Hematopoietic multipotent progenitor cell treated with erythropoietin and hydrocortisone succinate and interleukin-3 and kit ligand, for 8 days (in vitro differentiated cells): Measurements from ENCODE around the gene SMAD6.

Experiments used
- DNase-seq: peaks from one replicate; pipeline ENCODE4 v3.0.0-alpha.2; 2015

The SMAD6 gene

GRCh38 chr15:66721954-66722353 lies 19.9 kb downstream of the SMAD6 start:
- no peak for DNase-seq

GRCh38 chr15:66722757-66723540 lies 20.9 kb downstream of the SMAD6 start:
- DNase-seq, result peak; percentile 30

DNA sequence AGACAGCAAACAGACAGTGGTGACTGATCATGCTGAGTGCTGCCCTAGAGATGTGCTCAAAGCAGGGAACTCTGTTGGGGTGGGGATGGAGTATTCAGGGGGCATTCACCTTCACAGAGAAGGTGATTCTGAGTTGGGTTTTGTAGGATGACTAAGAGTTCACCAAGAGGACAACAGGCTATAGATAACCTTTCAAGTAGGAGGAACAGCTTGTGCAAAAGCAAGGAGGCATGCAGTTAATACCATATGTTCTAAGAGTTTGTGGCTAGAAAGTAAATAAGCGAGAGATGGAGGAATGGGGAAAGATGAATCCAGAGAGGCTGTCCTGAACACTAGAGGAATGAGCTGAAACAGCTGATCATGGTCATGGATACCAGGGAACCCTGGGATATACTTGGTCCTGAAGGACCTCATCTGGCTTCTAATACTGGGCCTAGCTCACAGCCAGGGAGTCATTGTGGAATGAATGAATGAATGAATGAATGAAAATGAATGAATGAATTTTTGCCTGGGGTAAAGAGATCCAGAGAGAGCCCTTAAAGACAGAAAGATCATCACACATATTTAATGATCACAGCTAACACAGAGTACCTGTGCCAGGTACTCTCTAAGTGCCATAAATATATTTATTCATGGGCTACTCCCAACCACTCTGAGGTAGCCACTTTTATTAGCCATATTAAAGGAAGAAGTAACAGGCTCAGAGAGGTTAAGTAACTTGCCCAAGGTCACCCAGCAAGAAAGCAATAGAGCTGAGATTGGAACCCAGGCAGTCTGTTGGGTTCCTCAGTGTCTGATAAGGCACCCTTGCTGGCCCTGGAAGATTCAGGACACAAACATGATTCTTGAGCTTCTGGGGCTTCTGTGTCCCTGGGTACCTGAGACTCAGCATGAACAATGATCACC lies 22.0 kb downstream of the SMAD6 start:
- DNase-seq, result no peak

DNA sequence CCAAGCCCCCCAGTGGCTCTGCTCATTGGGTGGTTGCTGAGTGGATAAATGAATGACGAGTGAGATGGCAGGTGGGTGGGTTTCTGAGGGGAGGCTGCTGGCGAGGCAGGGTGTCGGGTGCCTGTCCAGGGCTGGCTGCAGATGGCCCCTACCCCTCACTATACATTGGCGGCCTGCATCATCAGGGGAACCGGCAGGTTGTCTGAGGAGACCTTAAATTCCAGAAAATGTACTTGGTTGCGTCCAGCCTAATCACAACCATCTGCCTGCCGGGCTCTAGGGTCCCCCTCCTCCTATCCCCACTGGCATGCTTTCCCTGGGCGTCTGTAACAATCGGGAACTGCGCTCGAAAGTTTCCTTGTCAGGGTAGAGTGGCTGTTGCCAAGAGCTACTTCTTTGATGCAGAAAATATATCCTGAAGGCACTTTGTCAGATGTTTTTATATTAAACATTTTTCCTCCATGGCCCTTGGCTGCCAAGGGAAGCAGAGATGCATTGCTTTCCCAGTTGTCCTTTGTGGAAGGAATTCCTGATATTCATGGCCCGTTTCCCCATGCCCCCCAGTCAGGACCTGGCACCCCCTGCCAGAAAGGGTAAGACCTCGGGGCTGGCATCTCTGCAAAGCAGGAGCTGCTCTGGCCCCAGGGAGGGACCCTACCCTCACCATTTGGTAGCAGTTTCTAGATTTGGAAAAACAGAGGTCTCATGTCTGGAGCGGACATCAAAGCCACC lies 22.9 kb downstream of the SMAD6 start:
- DNase-seq, result no peak

GRCh38 chr15:66725464-66725785 lies 23.4 kb downstream of the SMAD6 start:
- DNase-seq, result no peak

DNA sequence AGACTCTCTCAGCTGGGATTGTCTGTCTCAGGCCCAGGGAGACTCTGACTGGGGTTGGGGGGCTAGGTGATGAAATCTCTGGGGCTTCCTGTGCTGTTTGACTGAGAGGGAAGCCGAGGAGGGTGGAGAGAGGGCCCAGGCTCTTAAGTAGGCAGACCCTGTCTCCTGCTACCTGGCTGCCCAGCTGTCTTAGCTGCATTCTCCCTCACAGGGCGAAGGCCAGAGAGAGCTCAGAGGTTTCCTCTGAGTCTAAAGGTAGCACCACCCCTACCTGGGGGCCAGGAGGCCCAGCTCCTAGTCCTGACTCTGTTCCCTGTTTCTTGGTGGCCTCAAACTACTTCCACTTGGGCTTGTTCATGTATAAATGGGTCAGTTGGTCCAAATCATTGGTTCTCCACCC lies 24.4 kb downstream of the SMAD6 start:
- no peak for DNase-seq

GRCh38 chr15:66729331-66729951 lies 27.4 kb downstream of the SMAD6 start:
- DNase-seq, result no peak

DNA sequence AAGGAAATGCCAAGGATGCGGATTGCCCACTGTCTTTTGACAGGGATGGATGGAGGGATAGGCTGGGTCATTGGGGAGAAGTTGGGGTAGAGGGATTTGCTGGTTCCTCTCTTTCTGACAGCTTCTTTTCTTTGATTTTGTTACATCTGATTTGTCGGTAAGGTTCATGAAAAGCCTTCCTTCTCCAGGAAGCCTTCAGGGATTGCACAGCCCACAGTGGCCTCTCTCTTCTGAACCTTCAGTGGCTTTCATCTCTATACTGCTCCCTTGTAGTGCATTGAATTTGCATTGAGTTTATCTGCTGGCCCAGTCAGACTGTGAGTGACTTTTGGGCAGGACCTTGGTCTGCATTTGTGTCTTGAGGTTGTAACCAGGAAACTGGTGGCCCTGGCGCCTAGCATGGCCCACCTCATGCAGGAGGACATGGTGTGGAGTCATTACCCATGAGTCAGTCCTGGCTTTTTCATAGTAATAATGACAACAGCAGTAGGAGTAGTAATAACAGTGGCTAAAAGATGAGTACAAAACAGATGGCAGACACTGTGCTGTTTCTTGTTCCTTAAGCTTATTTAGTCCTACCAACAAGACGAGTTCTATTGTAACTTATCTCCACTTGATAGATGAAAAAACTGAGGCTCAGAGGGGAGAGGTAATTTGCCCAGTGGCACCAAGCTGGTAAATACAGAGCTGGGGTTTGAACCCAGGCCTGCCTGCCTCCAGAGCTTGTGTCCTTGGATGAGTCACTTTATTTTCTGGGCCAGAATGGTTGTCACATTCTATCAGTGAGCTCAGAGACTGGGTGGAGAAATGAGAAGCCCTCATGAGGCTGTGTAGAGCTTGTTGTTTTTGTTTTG lies 28.4 kb downstream of the SMAD6 start:
- no peak for DNase-seq

GRCh38 chr15:66733976-66734375 lies 31.9 kb downstream of the SMAD6 start:
- DNase-seq, result no peak

- DNase-seq, result no peak
Observed at GRCh38 chr15:66734961-66735908, 33.2 kb downstream of the SMAD6 start.

DNA sequence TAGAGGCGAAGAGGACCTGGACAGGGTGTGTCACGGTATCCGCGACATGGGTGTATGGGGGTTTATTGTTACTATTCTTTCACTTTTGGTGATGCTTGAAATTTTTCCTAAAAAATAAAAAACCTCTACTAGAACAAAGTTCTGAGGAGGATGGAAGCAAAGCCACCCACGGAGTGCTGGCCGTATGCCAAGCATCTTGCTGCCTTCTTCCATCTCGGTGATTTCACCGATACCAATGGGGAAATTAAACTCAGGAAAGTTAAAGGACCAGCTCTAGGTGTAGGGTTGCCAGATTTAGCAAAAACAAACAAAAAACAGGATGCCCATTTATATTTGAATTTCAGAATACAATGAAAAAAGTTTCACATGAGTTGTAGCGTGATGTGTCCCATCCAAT lies 33.9 kb downstream of the SMAD6 start:
- no peak for DNase-seq

- DNase-seq, result no peak
Observed at GRCh38 chr15:66737243-66738010, 35.4 kb downstream of the SMAD6 start.

GRCh38 chr15:66738116-66738515 lies 36.1 kb downstream of the SMAD6 start:
- no peak for DNase-seq

DNA sequence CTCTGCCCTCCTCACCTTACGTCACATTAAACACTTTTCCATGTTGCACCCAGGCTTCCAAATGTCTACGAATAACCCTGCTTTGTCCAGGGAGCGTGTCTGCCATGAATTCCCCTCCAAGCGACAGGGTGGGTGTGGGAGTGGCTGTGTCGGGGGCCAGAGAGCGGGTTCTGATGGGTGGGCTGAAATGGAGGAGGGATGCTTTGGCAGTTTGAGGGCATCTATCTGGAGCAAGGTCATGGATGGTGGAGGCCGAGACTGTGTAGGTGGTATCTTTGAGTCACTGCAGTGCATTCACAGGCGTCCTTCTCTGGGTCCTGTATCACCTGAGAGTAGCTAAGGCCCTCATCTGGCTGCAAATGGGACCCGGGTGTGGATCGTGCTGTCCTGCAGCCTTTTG lies 36.6 kb downstream of the SMAD6 start:
- no peak for DNase-seq

- no peak for DNase-seq
Observed at GRCh38 chr15:66739287-66739686, 37.3 kb downstream of the SMAD6 start.

GRCh38 chr15:66740802-66741201 lies 38.8 kb downstream of the SMAD6 start:
- no peak for DNase-seq

- no peak for DNase-seq
Observed at GRCh38 chr15:66741646-66742045, 39.6 kb downstream of the SMAD6 start.

- no peak for DNase-seq
Observed at GRCh38 chr15:66742286-66742685, 40.2 kb downstream of the SMAD6 start.

DNA sequence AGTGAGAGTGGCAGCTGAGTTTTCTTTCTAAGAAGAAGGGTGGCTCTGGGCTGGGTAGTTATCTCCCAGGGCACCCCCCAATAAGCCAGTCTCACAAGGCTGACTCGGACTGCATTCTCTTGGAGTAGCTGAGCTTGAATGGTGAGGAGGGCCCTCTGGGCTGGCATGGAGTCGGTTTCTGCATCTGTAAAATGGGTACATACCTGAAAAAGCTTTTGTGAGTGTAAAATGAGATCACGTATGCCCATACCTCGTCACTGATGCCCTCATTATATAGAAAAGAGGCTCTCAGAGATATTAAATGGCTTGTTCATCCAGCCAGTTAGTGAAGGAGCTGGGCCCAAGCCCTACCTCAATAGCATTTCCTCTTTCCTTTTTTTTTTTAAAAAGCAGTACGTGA lies 41.2 kb downstream of the SMAD6 start:
- DNase-seq, result no peak
